SH-SY5Y (cell line): ENCODE results near the gene CD69.

ENCODE experiments used
- GATA2 ChIP-seq: IDR thresholded peaks from 2 replicates; pipeline ENCODE4 v1.6.1; 2011; ENCODE audit warnings: mild to moderate bottlenecking, low read depth, low read length
- GATA3 ChIP-seq: IDR thresholded peaks from 2 replicates; pipeline ENCODE4 v1.6.1; 2011; ENCODE audit warnings: low read depth, mild to moderate bottlenecking, low read length, moderate library complexity

The CD69 gene

DNA sequence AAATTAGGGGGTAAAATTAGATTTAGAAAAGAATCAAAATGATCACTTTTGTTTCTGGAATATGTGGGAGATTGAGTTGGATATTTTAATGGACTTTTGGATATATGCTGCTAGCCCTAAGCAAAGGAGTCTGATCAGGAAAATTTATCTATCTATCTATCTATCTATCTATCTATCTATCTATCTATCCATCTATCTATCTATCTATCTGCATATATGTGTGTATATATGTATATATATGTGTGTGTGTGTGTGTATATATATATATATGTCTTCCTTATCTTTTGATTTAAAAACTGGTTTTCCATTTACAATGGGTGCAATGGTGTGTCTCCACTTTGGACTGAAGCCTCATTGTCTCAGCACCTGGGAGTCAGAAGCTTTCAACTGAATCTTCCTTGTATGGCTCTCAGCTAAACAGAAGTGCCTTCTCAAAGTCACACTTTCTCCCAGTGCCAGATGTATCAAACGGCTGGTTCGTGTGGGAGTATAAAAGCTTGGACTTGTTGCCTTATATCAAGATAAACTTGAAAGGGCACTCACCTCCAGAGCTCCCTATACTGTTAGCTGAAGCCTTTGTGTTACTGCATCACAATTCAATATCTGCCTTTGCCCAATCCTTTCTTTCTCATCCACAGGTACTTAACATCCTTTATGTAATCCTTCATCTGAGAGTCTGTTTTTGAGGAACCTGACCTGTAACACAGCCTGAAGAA, 31.6 kb upstream of the CD69 start:
- TF ChIP-seq GATA2 (no peak), GATA3 (no peak)

DNA sequence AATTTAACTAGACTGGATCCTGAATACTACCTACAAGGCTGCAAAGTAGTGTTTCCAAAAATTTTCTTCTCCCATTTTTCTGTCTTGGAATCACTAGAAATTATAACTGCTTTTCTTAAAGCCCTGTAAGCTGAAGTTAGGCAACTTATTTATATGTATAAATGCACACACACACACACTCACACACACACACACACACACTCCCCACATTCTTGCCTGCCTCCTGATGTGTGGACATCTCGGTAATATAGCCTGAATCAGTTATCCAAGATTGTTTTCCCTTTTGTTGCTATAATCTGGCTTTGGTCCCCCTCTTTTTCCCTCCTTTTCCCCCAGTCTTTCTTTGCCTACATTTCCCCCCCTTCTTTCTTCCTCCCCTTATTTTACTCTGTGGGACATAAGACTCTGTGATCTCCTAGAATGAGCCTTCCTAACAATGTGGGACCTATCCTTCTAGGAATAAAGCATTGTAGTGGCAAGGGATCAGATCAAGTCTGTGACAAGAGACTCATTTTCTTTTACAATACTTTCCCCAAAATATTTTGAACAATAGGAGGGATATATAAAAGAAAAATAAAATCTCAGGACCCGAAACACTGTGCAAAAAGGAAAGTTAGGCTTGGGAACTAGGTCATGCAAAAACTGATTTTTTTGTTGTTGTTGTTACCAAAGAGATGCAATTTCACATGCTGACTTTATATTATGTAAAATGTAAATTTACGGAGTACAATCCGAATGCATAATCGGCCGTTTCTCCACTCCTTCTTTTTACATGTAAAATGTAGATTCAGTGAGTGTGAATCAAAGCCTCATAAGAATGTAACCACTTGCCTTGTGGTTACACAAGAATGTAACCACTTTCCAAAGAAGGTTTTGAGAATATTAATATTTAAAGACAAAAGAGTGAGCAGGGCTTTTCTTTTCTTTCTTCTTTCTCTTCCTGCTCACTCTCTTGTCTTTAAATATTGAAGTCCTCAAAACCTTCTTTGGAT, 26.3 kb upstream of the CD69 start:
- TF ChIP-seq GATA2 (no peak), GATA3 (no peak)

DNA sequence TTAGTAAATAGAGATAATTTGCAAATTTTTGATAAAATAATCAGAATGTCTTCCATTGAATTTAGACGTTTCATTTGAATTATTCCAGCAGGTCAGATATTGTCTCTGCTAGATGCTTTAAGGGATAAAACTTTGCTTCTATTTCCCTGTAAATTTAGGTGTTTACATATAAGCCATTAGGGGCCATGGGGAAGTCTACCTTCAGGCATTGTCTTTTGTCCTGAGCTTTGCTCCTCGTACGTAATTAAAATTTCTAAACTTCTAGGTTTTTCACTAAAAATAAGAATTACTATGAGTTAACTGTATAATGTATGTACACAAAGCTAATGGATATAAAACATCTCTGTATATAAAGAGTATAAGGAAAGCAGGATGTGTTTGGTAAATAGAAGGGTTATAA, 24.1 kb upstream of the CD69 start:
- TF ChIP-seq GATA3 = no peak
- TF ChIP-seq GATA2 = no peak

DNA sequence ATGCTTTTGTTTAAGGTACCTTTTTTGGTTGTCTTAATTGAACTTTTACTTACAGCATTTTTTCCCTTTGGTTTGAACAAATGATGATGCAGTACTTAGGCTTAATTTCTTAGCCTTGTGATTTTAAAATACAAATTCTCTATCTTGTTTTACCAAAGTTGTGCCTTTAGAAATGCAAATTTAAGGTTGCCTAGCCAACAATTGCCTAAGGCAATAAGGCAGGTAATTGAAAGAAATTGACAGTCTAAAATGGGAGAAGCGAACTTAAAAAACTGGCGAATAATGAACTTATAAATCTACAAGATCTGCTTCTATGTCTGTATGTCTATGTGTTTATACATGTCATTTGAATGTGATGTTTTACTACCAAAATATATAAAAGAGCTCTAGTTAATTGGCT, 23.6 kb upstream of the CD69 start:
- TF ChIP-seq GATA3 (no peak), GATA2 (no peak)

DNA sequence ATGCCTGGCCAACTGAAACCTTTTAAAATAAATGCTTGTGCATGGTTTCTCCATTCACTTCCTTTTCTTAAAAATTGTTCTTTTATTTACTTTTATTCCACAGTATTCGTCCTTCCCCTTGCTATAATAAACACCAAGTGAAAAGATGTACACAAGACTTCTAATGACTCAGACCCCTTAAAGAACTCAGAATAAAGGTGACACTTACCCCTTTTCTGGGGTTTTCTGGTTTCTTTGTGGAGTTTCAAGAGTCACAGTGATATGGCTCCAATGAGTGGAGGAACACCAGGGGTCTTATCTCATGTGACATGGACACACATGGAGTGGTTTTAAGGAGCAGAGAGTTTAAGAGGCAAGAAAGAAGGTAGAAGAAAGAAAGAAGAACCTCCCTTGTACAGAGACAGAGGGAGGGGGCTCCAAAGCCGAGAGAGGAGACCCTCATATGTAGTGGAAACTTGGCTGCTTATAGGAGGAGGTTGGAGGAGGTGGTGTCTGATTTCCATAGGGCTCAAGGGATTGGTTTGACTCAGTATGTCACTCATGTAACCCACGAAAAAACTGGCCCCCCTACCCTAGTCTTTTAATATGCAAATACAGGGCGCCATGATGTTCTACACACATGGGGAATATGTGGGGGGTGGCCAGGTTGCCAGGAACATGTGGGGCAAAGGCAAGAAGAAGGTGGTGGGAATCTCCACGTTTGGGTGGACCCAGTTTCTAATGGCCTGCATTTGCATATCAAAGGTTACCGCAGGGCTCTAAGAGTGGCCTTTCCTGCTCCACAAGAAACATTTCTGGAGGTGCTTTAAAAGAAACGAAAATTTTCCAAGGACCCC, 22.1 kb upstream of the CD69 start:
- TF ChIP-seq GATA3 = no peak
- no peak for TF ChIP-seq GATA2

DNA sequence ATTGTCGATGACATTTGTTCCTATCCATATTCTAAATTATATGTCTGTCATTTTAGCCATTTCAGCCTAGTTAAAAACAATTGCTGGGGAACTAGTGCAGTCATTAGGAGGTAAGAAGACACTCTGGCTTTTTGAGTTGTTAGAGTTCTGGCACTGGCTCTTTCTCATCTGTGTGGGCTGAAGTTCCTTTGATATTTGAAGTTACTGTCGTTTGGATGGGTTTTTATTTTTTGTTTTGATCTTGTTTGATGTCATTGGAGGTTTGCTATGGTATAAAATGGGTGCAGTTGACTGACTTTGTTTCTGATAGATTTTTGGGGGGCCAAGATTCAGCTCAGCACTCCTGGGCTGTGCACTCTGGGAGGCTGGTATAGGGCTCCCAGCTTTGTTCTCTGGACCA, 20.7 kb upstream of the CD69 start:
- no peak for TF ChIP-seq GATA3
- no peak for TF ChIP-seq GATA2

DNA sequence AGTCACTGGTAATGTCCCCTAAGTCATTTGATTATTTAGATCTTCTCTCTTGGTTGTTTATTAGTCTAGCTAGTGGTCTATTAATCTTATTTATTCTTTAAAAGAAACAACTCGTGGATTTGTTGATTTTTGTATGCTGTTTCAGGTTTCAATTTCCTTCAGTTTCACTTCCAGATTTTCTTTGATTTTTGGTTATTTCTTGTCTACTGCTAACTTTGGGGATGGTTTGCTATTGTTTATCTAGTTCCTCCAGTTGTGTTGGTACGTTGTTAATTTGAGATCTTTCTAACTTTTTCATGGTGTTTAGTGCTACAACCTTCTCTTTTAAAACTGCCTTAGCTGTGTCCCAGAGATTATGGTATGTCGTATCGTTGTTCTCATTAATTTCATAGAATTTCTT, 18.5 kb upstream of the CD69 start:
- TF ChIP-seq GATA3 = no peak
- TF ChIP-seq GATA2 = no peak

DNA sequence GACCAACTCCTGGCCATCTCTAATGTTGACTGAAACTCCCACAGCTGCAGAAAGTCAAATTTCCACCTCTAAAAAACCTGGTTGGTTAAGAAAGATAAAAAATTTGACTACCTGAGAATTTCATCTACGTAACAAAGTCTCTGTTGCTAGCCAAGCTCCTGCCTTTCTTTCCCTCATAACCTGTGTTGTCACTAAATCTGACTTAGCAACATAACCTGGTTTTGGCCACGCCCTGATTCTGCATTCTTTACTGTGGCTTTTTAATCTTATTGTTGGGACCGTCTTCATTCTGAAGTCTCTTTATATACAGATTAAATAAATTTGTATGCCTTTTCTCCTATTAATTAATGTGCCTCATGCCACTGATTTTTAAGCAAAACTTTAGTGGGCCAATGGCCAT, 16.1 kb upstream of the CD69 start:
- TF ChIP-seq GATA3 = no peak
- TF ChIP-seq GATA2 = no peak

DNA sequence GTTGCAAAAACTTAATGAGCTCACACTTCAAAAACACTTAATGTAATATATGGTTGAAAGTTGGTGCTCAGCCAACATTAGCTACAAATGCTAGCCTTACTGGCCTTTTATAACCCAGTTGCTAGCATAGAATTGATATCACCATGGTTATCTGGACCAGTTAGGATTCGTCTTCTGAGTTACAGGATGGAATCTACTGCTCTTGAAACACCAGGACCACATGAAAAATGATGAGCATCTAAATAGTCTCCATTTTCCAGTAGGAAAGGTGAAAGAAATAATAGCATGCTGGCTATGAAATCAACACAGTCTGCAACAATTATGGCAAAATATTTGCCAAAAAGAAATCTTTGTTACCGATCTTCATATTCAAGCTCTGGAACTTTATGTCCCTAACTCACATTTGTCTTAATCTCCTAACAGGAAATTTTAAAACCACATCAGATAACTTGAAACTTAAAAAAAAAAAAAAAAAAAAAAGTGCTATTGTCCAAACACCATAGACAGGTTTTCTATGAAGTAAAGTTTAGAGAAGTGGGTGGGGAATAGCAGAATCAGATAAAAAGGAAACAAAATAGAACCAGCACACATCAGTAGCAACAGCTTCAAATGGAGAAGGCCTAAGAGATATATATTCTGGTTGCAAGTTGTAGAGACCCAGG, 12.6 kb upstream of the CD69 start:
- TF ChIP-seq GATA2 (no peak), GATA3 (no peak)

DNA sequence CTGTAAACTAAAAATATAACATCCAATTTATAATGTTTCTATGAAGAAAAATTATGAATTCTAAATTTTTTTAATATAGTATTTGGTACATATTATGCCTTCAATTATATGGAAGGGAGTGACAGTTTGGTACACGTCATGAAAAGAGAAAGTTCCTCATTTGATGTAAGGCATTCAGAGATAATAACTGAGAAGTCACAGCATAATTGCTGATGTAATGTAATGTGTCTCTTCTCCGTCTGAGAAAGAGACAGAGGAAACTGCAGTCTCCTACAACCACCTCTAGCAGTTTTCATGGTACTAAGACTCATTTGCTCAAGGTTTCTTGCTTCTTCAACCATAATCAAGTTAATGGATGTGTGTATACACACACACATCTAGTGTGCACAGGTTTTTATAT, 2.3 kb upstream of the CD69 start:
- TF ChIP-seq GATA2 = no peak
- TF ChIP-seq GATA3 = no peak

DNA sequence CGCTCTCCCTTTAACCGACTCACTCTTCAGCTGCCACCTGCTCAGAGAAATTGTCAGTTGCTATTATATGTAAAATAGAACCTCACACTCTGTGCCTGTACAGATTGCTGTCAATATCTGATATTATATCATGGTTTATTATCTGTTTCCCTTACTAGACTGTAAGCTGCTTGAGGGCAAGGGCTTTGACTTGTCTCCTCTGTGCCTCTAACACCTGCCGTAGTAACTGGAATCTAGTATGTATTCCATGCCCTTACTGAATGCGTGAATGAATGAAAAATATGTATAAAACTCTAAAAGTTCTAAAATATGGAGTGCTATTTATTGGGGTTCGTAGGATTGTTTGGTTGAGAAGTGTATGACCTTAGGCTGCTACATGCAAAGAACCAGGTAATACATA, 1.7 kb upstream of the CD69 start:
- TF ChIP-seq GATA3 (no peak), GATA2 (no peak)

DNA sequence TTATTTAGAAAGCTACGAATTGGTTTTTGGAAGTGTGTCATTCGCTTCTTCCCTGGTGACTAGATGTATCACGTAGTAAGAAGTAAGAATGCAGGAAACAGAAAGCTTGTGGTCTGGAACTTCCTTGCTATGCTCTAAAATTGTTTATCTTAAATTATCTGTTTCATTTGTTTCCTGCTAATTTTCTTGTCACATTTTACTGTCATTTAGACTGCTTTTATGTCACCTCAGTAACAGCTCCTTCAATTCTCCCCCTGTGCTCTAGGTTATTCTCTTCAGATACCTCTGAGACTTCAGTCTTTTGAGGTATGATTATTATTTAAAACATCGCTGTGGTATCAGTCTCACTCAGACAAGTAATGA, 699 bp upstream of the CD69 start:
- TF ChIP-seq GATA3 (no peak), GATA2 (no peak)

DNA sequence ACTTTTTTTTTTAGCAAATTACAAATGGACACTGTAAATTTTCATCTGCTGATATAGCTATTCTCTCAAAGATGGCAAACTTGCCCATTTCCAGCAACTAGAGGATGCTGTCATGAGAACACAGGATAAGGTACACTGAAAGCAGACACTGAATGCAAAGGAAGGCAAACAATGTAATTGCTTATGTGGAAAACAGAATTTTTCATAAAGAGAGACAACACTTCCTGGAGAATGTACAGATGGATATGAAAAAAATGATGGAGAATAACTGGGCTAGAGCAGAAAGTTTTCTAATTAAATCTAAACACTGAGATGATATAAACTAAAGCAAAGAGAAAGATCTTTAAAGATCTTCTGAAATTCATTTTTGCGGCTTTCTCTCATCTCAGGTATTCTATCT, 581 bp downstream of the CD69 start:
- TF ChIP-seq GATA2 (no peak), GATA3 (no peak)

DNA sequence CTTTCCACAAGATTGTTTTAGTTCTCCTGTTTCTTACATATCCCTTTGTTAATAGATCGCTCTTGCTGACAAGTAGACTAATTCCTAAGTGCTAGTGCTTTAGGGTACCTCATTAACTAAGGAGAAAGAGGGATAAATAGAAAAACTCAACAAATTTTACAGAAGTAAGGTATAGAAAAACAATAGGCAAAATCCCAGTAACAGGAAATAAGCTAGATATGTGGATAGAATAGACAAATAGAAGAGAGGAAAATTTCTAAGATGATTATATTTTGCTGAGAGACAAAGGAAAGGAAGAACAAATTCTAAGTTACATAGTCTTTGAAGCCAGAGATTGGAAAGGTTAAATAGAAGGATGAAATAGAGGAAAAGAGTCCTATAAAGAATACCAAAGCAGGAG, 1.0 kb downstream of the CD69 start:
- TF ChIP-seq GATA2 (no peak), GATA3 (no peak)
